Stimulated activated naive CD4-positive, alpha-beta T cell (primary cell): ENCODE results near the gene KRTAP21-2.
"Not testable (repeated sequence)": the region's sequence is repeated elsewhere in the genome, so short reads cannot be mapped to it uniquely, and the experiment has no call there.

Experiments
- DNase-seq, 6 experiments: peaks; one replicate each; lab custom pipeline; 2025; lab: John Stamatoyannopoulos, UW

The KRTAP21-2 gene

GRCh38 chr21:30747159-30747558 lies at the start of gene KRTAP21-2:
Gene KRTAP21-2 (minus strand): TSS chr21:30747259. CDS start chr21:30747202, 57 bp downstream.
- DNase-seq: no peak

- DNase-seq: no peak
Observed at GRCh38 chr21:30793581-30794314, 46.7 kb upstream of the KRTAP21-2 start.

- DNase-seq: no peak
Observed at GRCh38 chr21:30779249-30779648, 32.2 kb upstream of the KRTAP21-2 start.

GRCh38 chr21:30769724-30770431 lies 22.8 kb upstream of the KRTAP21-2 start:
- DNase-seq: no peak

- no peak for DNase-seq
Observed at GRCh38 chr21:30760776-30761175, 13.7 kb upstream of the KRTAP21-2 start.

- no peak for DNase-seq
Observed at GRCh38 chr21:30758306-30758705, 11.2 kb upstream of the KRTAP21-2 start.

- DNase-seq: not testable (repeated sequence)
Observed at GRCh38 chr21:30755328-30755727, 8.3 kb upstream of the KRTAP21-2 start, which contains the start of gene KRTAP21-1. Gene KRTAP21-1 (minus strand): TSS chr21:30755428. CDS start chr21:30755378, 50 bp downstream.

- no peak for DNase-seq
Observed at GRCh38 chr21:30740462-30740861, 6.6 kb downstream of the KRTAP21-2 start.

GRCh38 chr21:30733026-30733425 lies 14.0 kb downstream of the KRTAP21-2 start:
- DNase-seq: no peak

GRCh38 chr21:30726726-30727125 lies 20.3 kb downstream of the KRTAP21-2 start:
- no peak for DNase-seq

GRCh38 chr21:30719401-30719800 lies 27.7 kb downstream of the KRTAP21-2 start:
- DNase-seq: no peak

GRCh38 chr21:30718239-30718909 lies 28.7 kb downstream of the KRTAP21-2 start, which contains the start of gene KRTAP21-3:
Gene KRTAP21-3 (minus strand): TSS chr21:30718777. CDS start chr21:30718759, 18 bp downstream.
- no peak for DNase-seq

GRCh38 chr21:30717105-30717504 lies 30.0 kb downstream of the KRTAP21-2 start:
- DNase-seq: no peak

GRCh38 chr21:30714946-30715345 lies 32.1 kb downstream of the KRTAP21-2 start:
- DNase-seq: no peak

GRCh38 chr21:30714456-30714855 lies 32.6 kb downstream of the KRTAP21-2 start:
- no peak for DNase-seq

GRCh38 chr21:30713766-30714165 lies 33.3 kb downstream of the KRTAP21-2 start:
- DNase-seq: no peak

GRCh38 chr21:30710499-30710898 lies 36.6 kb downstream of the KRTAP21-2 start:
- DNase-seq: no peak

- DNase-seq: no peak
Observed at GRCh38 chr21:30707409-30707808, 39.6 kb downstream of the KRTAP21-2 start.
